CD14-positive monocyte (primary cell): ENCODE measurements around the gene LAMTOR4. TPM values are rescaled to one million over a fixed set of nuclear protein-coding genes. Genes with fewer than 3 reads are reported as not detected.

Experiments
- DNase-seq, 3 donors: peaks; one replicate each; pipeline ENCODE4 v3.0.0-alpha.2; 2011 to 2022
- H2AFZ ChIP-seq: 2 replicates; pipeline ENCODE4 v1.6.0; 2012; ENCODE audit warnings: mild to moderate bottlenecking, low read depth, low read length, inconsistent platforms; ENCODE audit not compliant: insufficient read depth, poor library complexity, severe bottlenecking
- H3K27ac ChIP-seq, 2 donors: 1 replicate in 1 of 2; 2 replicates in 1 of 2; pipeline ENCODE4 v1.5.1; 2012 to 2013; ENCODE audit warnings: low read length in 2 of 2, control low read depth in 1 of 2, inconsistent platforms in 1 of 2, low read depth in 1 of 2, mild to moderate bottlenecking in 1 of 2
- H3K27me3 ChIP-seq, 2 donors: one replicate each; pipeline versions ENCODE4 v1.6.0 to v1.6.1; 2011 to 2013; ENCODE audit warnings: low read length in 2 of 2; ENCODE audit not compliant: control insufficient read depth in 2 of 2, insufficient read depth in 2 of 2
- H3K36me3 ChIP-seq, 2 donors: replicated peaks in 1 of 2; 1 replicate in 1 of 2; 2 replicates in 1 of 2; pipeline versions ENCODE4 v1.5.1 to v1.6.1; 2012 to 2013; ENCODE audit warnings: low read length in 2 of 2, control low read depth in 1 of 2, inconsistent platforms in 1 of 2, mild to moderate bottlenecking in 1 of 2; ENCODE audit not compliant: insufficient read depth in 2 of 2, control insufficient read depth in 1 of 2
- H3K4me1 ChIP-seq, 2 donors: 1 replicate in 1 of 2; 2 replicates in 1 of 2; pipeline versions ENCODE4 v1.5.1 to v1.6.1; 2012 to 2013; ENCODE audit warnings: low read length in 2 of 2, control low read depth in 1 of 2, inconsistent platforms in 1 of 2, mild to moderate bottlenecking in 1 of 2, moderate library complexity in 1 of 2; ENCODE audit not compliant: insufficient read depth in 2 of 2, control insufficient read depth in 1 of 2
- H3K4me2 ChIP-seq: replicated peaks from 2 replicates; pipeline ENCODE3; 2012; ENCODE audit warnings: low read length, moderate library complexity, mild to moderate bottlenecking; ENCODE audit not compliant: poor library complexity, severe bottlenecking; ENCODE audit errors: extremely low read depth
- H3K4me3 ChIP-seq, 3 experiments: fragments of 200-600 bp in 1 of 3; sonication (generic) in 1 of 3; replicated peaks in 1 of 3; 1 replicate in 2 of 3; 2 replicates in 1 of 3; pipeline ENCODE4 v1.5.1; 2011 to 2013; ENCODE audit warnings: low read length in 3 of 3, mild to moderate bottlenecking in 3 of 3, control low read depth in 2 of 3, low read depth in 2 of 3, inconsistent platforms in 1 of 3, moderate library complexity in 1 of 3
- H3K79me2 ChIP-seq: 2 replicates; pipeline ENCODE4 v1.6.0; 2012; ENCODE audit warnings: mild to moderate bottlenecking, control low read depth, inconsistent platforms, low read length, moderate library complexity; ENCODE audit not compliant: insufficient read depth
- H3K9ac ChIP-seq: 2 replicates; pipeline ENCODE4 v1.6.0; 2017; ENCODE audit warnings: low read length, mild to moderate bottlenecking; ENCODE audit not compliant: insufficient read depth, poor library complexity, severe bottlenecking
- H3K9me3 ChIP-seq, 2 donors: replicated peaks in 1 of 2; 1 replicate in 1 of 2; 2 replicates in 1 of 2; pipeline versions ENCODE4 v1.5.1 to v1.6.1; 2012 to 2013; ENCODE audit warnings: low read length in 2 of 2, control low read depth in 1 of 2; ENCODE audit not compliant: control insufficient read depth in 1 of 2, insufficient read depth in 1 of 2
- H4K20me1 ChIP-seq: 2 replicates; pipeline ENCODE4 v1.6.0; 2012; ENCODE audit warnings: mild to moderate bottlenecking, low read length, control low read depth, moderate library complexity; ENCODE audit not compliant: insufficient read depth
- H3K27ac Mint-ChIP-seq, 7 donors: one replicate each; pipeline ENCODE4 v1.8.0; 2020; ENCODE audit warnings: mild to moderate bottlenecking in 7 of 7, mixed read lengths in 7 of 7, moderate library complexity in 6 of 7, inconsistent platforms in 2 of 7
- H3K27me3 Mint-ChIP-seq, 3 donors: one replicate each; pipeline ENCODE4 v1.8.0; 2021 to 2022; ENCODE audit warnings: low read depth in 3 of 3, mild to moderate bottlenecking in 3 of 3, mixed read lengths in 3 of 3, moderate library complexity in 3 of 3, inconsistent platforms in 1 of 3
- H3K36me3 Mint-ChIP-seq, 2 donors: one replicate each; pipeline ENCODE4 v1.8.0; 2020; ENCODE audit warnings: mixed read lengths in 2 of 2, inconsistent platforms in 1 of 2, mild to moderate bottlenecking in 1 of 2
- H3K4me1 Mint-ChIP-seq: one replicate; pipeline ENCODE4 v1.8.0; 2020; ENCODE audit warnings: mild to moderate bottlenecking, mixed read lengths
- H3K4me3 Mint-ChIP-seq, 2 donors: one replicate each; pipeline ENCODE4 v1.8.0; 2020; ENCODE audit warnings: mild to moderate bottlenecking in 2 of 2, mixed read lengths in 2 of 2, moderate library complexity in 1 of 2
- H3K9me3 Mint-ChIP-seq, 7 donors: one replicate each; pipeline ENCODE4 v1.8.0; 2020 to 2022; ENCODE audit warnings: mixed read lengths in 7 of 7, mild to moderate bottlenecking in 6 of 7, moderate library complexity in 6 of 7, inconsistent platforms in 2 of 7
- CTCF ChIP-seq: fragments of 200-600 bp; IDR thresholded peaks from one replicate; pipeline ENCODE4 v1.8.0; 2022; ENCODE audit warnings: antibody characterized with exemption, mild to moderate bottlenecking
- WGBS: methylation state at CpG from one replicate; pipeline ENCODE4 v1.1.5; 2013; ENCODE audit warnings: missing lambda C conversion rate; ENCODE audit not compliant: insufficient coverage; 5-methylcytosine and 5-hydroxymethylcytosine counted together
- intact Hi-C, 2 donors: fragments of 100-400 bp; cut with micrococcal nuclease; formaldehyde crosslinking; loops; one replicate each; pipeline versions ENCODE4 v1.15.0 to v1.15.1; 2023
- polyA plus RNA-seq, 3 donors: library from polyadenylated mRNA; depleted of rRNA in 1 of 3; unstranded in 2 of 3; stranded (reverse) in 1 of 3; fragments of 300-500 nt in 2 of 3; fragments of >200 nt in 1 of 3; fragmentation: Illumina TruSeq in 2 of 3; gene quantifications; 1 replicate in 2 of 3; 2 replicates in 1 of 3; pipeline ENCODE4 v1.2.3, GENCODE V29; 2012 to 2021

LAMTOR4 gene
- polyA plus RNA-seq, 3 donors: 533 to 754 (median 621) TPM

- under 1% methylated on average over 80 of the region's 87 CpGs for WGBS
- no peak for TF ChIP-seq CTCF
- H2AFZ ChIP-seq: peak within 1 kb of the TSS; percentile 85
- Mint-ChIP-seq H3K36me3 (peaks cover 32 to 42% of the 10 kb centered on the region in 2 donors), H3K27me3 (peaks cover 6 to 16% (median 15%) of the 10 kb centered on the region in 3 donors), H3K4me3 (peak within 1 kb of the TSS; percentile 80 to 91), H3K4me1 (peaks cover 41% of the 10 kb centered on the region), H3K27ac (peak within 1 kb of the TSS; percentile 76 to 92 (median 84)), H3K9me3 (no peaks in the 10 kb centered on the region)
- peaks cover 32 to 34% of the 10 kb centered on the region in 2 donors for H3K36me3 ChIP-seq
- H3K9ac ChIP-seq: peak within 1 kb of the TSS; percentile 86
- intact Hi-C loops: no loop called here
- peak within 1 kb of the TSS; percentile 32 to 79 for H3K27ac ChIP-seq
- peak within 1 kb of the TSS; percentile 64 to 95 (median 78) for H3K4me3 ChIP-seq
- H3K79me2 ChIP-seq: peaks cover 49% of the 10 kb centered on the region
- peaks cover 44 to 54% of the 10 kb centered on the region in 2 donors for H3K4me1 ChIP-seq
- no peaks in the 10 kb centered on the region for H3K9me3 ChIP-seq
- peak within 1 kb of the TSS; percentile 94 for H3K4me2 ChIP-seq
- H3K27me3 ChIP-seq: no peaks in the 10 kb centered on the region
- peaks cover 46% of the 10 kb centered on the region for H4K20me1 ChIP-seq
- DNase-seq: peak; percentile 74 to 80 (median 78)
These were observed 9.7 kb downstream of the LAMTOR4 start, which contains the start of gene TRAPPC14 for GRCh38 chr7:100158229-100159098. TRAPPC14 (minus strand) TSS chr7:100158723; CDS start chr7:100158499, 224 bp downstream.

- peaks cover 34% of the 10 kb centered on the region for H3K4me1 Mint-ChIP-seq
- intact Hi-C loops: no loop called here
These were observed 10.4 kb downstream of the LAMTOR4 start for GRCh38 chr7:100159099-100159623.

More at GRCh38 chr7:100159099-100159623, 10.4 kb downstream of the LAMTOR4 start:
- Mint-ChIP-seq H3K4me3 (peak overlapping the region; percentile 80 to 81), H3K9me3 (no peaks in the 10 kb centered on the region), H3K27me3 (peaks cover 9 to 21% (median 17%) of the 10 kb centered on the region in 3 donors), H3K27ac (peak overlapping the region; percentile 41 to 84 (median 75)), H3K36me3 (peaks cover 25 to 35% of the 10 kb centered on the region in 2 donors)
- peaks cover 0 to 4% of the 10 kb centered on the region in 2 donors for H3K27me3 ChIP-seq
- H3K9ac ChIP-seq: peak overlapping the region; percentile 86
- peaks cover 39% of the 10 kb centered on the region for H4K20me1 ChIP-seq
- no peaks in the 10 kb centered on the region for H3K9me3 ChIP-seq
- DNase-seq: peak in 1 of 3 donors; percentile 43
- H3K4me3 ChIP-seq: peak overlapping the region; percentile 64 to 95 (median 78)
- peak overlapping the region; percentile 85 for H2AFZ ChIP-seq
- WGBS: 67% methylated on average over 2 of the region's 7 CpGs
- peak overlapping the region in 1 of 2 donors; percentile 79 for H3K27ac ChIP-seq
- no peak for TF ChIP-seq CTCF
- H3K4me1 ChIP-seq: peaks cover 37 to 47% of the 10 kb centered on the region in 2 donors
- H3K79me2 ChIP-seq: peaks cover 42% of the 10 kb centered on the region
- H3K36me3 ChIP-seq: peaks cover 25 to 27% of the 10 kb centered on the region in 2 donors
- peak overlapping the region; percentile 94 for H3K4me2 ChIP-seq
